Ammon's horn (tissue), 1 donor: ENCODE measurements around the gene NAALADL2.
A peak's percentile ranks its signal among the peaks of the same experiment; 100 is the strongest.

Source experiments
- DNase-seq: peaks from one replicate; pipeline ENCODE4 v3.0.0-alpha.2; 2016; ENCODE audit warnings: low spot score

Gene NAALADL2

DNA sequence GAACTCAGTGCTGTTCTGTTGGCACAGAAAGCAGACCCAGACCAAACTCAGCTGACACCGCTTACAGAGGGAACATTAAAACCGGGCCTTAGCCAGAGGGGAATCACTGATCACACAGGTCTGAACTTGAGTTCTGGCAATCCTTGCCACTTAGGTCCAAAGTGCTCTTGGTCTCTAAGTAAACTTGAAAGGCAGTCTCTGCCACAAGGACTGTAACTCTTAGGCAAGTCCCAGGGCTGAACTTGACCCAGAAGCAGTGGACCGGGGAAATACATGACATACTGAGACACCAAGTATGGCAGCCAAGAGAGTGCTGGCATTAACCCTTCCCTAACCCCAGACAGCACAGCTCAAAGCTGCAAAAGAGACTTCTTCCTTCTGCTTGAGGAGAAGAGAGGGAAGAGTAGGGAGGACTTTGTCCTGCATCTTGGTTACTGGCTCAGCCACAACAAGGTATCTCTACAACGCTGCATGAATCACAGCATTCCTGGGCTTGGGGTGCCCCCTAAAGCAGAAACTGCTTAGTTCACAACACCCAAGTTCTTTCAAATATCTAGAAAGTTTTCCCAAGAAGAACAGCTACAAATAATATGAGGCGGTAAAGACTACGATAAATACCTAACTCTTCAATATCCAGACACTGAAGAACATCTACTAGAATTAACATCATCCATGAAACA, 32.5 kb downstream of the NAALADL2 start:
- DNase-seq, result no peak

DNA sequence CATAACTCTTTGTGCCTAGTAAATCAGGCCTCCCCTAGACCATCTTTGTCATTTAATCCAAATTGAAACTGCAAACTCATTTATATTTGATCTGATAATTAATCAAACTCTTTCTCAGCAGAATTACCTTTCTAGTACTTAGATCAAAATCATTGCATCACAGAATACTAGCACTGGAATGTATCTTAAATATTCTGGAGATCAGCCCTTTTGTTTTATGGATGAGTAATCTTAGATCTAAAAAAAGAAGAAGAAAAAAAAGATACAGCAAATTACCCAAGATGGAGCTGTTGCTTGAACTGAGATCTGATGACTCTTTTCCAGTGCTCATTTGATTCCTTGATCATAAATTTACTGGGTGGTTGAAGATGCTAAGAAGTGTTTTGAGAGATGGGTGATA, 47.9 kb downstream of the NAALADL2 start:
- no peak for DNase-seq

DNA sequence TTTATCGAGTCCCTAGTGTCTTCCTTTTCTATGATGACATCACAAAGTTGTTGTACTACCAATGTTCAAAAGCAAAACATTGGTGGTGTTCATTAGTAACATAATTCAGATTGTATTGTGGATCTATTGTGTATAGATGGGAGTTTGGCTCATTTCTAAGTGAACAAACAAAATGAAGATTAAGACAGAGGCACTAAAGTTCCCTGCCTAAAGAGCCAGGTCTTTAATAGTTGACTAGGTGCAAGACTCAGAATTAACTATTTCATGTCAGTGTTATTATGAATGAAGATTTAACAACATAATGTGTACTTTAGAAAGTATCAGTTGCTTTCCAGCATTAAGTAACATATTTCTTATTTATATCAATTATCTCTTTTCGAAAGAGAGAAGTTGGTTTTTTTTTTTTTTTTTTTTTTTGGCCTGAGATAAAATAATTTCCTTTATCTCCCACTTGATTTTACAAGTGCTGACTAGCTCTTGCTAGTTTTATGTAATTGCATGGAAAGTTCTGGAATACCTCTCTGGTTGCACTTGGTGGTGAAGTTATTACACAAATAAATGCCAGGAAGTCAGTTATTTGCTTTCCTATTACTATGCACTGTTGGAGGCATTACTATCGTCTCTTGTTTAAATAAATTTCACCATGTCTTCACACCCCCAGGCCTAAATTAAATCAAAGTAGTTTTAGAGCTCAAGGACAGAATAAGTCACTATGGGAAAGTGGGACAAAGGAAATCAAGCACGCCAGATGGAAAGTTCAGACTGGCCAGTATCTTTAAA, 48.7 kb downstream of the NAALADL2 start:
- no peak for DNase-seq

DNA sequence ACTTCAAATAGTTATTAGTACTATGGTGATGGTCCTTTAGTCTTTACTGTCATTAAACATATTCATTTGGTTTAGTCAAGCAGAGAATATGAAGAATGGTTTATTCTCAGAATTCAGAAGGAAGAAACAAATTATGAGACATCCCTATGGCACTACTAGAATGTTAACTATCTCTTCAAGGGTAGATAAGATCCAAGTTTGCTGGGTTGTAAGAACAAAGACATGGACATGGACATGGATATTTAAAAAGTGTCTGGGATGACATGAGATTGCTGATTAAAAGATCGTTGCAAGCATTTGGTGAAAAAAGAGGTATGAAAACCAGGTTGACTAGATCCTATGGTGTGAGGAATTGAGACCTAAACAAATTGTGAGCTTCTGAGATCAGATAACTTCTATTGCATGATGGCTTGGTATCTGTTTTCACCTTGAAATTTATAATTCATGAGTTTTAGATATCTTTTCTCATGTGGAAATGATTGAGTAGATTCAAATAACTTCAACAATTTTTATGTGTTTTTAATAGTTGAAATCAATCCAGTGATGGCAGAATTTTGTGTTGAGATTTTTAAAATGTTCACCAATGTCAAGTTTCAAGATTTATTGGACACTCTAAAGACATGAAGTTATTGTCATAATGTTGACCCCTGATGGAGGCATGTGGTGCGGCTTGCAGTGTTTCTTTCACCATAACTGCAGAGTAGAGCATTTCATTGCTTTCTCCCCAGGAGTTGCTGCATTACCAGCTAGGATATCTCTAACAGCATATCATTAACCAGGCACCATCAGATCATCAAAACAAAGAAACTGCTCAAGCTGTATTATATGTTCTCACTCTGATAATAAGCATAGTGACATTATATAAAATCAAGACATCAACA, 72.6 kb downstream of the NAALADL2 start:
- DNase-seq, result no peak

DNA sequence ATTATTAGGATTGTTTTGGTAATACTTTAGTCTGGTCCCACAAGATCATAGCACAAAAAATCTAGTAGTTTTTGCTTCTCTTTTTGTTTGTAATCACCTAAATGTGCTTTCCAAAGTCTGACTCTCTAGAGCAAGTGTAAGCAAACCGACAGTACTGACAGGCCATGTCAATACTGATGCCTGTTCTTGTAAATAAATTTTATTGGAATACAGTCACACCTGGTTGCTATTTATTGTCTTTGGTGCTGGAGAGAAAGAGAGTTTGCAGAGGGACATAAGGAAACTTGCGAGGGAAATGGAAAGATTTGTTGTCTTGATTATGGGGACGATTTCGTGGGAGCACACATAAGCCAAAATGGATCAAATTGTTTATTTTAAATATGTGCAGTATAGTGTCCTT, 77.5 kb downstream of the NAALADL2 start:
- DNase-seq, result no peak

DNA sequence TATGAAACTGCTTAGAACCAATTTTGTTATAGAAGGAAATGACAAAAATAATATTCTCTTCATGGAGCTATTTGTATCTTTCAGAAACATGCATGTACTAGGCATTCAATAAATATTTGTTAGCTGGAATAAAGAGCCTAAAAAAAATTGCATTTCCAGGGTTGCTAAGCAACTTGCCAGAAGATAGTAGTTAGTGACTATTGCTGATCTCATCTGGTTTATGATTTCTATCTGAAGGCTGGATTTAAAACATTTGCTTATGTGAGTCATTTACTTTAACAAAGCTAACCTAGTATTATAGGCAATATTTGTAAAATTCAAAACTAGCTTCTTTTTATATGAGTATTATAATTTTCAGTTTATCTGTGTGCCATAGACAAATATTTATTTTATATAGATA, 78.3 kb downstream of the NAALADL2 start:
- DNase-seq, result peak; percentile 4

DNA sequence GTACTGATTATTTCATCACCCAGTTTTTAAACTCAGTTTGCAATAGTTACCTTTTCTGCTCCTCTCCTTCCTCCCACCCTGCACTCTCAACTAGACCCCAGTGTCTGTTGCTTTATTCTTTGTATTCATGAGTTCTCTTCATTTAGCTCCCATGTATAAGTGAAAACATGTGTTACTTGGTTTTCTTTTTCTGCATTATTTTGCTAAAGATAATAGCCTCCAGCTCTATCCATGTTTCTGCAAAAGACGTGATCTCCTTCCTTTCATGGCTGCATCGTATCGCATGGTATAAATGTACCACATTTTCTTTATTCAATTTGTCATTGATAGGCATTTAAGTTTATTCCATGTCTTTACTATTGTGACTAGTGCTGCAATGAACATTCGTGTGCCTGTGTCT, 79.0 kb downstream of the NAALADL2 start:
- DNase-seq, result no peak

DNA sequence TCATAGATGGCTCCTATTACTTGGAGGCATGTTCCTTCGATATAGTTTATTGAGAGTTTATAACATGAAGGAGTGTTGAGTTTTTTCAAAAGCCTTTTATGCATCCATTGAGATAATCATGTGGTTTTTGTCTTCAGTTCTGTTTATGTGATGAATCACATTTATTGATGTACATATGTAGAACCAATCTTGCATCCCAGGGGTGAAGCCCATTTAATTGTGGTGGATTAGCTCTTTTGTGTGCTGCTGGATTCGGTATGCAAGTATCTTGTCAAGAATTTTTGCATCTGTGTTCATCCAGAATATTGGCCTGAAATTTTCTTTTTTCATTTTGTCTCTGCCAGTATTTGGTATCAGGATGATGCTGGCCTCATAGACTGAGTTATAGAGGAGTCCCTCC, 81.0 kb downstream of the NAALADL2 start:
- no peak for DNase-seq

DNA sequence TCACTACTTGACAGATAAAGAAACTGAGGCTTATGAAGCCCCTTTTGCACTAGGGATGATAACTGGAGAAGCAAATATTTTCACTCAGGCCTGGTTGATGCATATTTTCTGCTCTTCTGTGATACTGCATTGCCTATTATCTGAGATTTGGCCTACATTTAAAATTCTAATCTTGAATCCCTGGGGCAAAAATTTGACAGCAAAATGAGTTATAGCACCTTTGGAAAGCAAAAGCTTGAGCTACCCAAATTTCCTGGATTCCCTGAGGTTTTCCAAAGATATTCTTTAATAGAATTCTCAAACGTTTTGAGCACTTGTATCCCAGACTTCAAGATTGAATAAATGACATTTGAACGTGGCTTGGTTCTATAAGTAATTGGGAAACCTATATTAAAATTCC, 86.1 kb downstream of the NAALADL2 start:
- no peak for DNase-seq

DNA sequence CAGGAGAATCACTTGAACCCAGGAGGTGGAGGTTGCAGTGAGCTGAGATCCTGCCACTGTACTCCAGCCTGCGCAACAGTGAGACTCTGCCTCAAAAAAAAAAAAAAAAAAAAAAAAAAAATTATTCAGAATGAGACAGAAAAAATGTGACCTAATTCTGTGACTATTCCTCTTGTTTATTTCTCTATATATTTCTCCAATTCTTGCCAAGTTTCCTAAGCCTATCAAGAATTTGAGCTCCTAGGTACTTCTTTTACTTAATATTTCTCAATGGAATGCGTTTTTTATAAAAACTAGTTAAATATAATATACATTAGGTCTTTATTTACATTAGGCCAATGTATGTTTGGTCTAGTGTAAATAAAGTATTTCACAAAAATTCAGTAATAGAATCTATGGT, 86.8 kb downstream of the NAALADL2 start:
- DNase-seq, result no peak

DNA sequence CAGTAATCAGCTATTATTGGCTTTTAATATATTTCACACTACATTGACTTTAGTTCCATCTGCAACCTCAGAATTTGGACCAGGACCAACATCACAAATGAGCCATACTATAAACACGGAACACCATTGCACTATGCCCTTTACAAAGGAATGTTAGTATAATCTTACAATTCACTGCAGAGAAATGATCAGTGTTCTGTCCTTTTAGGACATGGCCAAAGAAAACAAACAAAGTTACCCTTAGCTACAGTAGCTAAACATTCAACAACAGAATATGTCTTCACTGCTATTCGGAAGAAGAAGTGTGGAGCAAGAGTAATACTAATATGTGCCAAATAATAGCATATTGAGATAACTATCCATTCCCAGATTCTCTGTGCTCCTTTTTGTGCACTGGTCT, 90.4 kb downstream of the NAALADL2 start:
- no peak for DNase-seq

DNA sequence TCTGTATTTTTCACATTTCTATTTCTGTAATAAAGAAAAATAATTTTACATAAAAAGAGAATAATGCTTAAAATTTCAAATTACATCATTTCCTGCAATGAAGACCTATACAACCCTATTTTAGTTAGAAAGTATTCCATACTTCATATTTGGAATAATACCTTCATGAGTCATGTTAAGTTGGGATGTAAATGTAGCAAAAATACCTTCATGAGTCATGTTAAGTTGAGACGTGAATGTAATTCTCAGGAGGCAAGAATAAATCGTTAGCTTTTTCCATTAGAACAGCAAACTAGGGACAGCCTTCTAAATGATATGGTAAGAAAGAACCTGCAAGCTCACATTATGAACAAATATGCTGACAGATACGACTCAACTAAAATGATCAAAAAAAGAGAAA, 91.9 kb downstream of the NAALADL2 start:
- DNase-seq, result no peak

DNA sequence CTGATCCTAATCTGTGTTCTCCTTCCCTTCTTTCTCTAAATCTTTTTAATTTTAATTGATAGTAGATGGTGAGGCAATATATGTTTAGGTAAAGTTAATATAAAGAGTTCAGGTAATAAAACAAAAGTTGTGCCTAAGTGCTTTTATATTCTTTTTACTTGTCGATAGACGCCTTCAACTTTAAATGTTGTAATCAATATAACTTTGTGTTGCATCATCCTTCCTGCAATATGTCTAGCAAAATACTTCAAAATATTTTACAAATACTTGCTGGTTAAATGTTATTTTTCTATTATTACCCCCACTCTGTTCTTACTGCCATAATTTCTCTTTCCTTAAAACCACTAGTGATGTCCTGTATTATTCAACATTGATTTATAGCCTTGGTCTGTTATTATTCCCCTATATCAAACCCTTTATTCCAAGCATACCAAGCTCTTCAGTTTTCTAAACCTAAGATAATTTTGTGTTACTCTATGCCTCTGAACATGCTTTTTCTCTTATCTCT, 92.4 kb downstream of the NAALADL2 start:
- DNase-seq, result no peak

DNA sequence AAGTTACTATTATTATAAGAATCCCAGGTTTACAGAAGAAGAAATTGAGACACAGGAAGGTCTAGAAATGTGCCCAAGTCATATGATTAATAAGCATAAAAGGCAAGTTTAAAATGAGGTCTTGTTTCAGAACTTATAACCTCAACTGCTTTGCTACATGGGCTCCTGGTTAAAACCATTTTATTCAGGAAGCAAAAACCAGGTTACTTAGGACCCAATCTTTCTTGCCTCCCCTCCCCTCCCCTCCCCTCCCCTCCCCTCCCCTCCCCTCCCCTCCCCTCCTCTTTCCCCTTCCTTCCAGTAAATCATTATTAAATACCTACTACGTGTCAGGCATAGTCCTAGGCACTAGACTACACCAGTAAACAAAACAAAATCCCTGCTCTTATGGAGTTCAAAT, 93.9 kb downstream of the NAALADL2 start:
- no peak for DNase-seq

DNA sequence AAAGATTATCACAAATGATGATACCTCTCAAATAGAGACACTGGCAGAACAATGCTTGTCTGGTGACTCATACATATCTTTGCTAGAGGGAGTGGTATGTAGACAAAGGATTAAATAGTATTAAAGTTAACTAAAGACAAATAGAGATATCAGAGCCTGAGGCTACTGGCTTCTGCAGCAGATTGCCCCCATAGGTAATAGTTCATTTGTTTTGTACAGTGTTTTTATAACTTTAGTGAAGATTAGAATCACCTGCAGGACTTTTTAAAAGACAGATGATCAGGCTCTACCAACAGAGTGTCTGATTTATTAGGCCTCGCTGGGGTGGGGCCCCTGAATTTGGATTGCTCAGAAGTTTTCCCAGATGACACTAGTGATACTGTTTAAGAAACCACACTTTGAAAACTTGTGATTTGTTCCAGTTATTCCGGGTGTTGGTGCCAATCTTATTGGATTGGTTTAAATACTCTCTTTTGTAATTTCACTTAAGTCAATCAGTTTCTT, 96.4 kb downstream of the NAALADL2 start:
- DNase-seq, result no peak

DNA sequence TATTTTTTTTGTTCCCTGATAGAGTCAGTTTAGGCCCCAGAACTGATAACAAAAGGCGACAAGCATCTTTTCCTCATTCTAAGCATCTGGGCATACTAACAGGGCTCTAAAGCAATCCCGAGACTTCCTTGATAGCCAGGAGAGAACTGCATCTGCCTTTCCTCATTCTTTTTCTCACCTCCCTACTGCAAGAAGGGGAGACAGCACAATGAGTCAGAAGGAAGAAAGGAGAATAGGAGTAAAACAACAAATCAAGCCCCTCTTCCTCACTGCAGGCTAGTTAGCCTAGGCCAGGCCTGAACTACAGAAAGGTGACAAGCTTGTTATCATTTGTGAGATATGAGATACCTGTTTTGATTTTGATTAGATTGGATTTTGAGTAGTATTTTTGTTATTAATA, 97.9 kb downstream of the NAALADL2 start:
- no peak for DNase-seq

DNA sequence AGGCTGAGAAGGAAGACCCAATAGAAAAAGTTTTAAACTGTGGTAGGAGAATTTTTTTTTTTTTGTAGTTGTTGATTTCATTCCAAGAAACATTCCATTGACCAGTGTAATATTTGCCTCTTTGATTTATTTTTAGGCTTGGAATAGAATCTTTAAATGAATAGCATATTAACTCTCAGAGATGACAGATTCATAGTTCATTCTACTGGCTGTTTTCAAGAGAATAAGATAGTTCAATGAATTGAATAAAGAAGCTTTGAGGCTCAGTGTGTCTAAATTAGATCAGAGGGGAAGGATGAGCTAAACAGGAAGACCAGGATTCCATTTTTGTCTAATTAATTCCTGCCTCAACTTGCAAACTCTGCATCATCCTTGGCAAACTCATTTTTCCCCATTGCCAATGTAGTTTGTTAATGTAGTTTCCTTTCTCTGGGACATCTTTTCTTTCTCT, 98.4 kb downstream of the NAALADL2 start:
- DNase-seq, result no peak

DNA sequence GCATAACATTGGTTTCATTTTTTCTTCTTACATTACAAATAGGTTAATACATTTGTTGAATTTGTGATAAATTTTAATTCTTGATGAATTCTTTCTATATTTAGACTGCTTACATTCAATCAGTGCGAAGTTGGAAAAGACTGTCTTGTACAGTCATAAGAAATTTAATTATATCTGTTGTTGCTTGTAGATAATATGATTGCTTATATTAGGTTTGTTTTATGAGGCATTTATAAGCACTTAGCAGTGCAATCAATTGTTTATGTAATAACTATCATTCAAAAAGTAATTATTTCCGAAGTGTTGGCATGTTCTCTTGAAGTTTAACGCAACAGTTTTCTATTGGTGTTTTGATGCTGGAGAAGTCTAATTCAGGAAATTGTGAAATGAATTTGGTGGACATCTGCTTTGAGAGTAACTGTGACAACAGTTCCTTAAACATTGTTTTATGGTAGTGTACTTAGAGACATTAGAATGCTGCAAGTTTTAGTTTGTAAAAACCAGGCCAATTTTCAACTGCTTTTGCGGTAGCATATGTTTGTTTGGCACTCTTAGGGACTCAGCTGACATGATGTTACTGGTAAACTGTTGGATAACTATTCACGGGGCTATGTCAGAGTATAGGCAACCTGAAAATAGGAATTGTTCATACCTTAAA, 99.7 kb downstream of the NAALADL2 start:
- DNase-seq, result peak; percentile 2

DNA sequence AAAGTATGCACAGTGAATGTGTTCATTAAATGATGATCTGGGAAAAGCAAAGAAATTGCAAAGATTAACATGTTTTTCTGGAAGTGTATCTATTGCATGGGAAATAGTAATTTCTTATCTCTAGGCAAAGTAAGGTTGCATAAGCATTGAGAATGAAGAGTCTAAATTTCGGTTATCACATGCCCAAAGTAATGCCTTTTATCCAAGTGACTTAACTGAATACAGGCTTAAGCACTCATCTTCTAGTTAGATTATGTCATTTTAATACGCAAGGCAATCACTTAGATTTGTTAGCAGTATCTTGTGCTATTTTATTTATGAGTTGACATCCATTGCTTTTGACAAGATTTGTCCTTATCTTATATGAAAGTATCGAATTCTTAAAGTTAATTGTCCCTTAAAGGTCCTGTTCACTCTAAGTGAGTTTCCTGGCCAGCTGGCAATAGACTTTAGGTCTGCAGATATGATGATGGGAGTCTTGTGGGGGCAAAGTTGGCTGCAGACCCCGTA, 100.5 kb downstream of the NAALADL2 start:
- no peak for DNase-seq

DNA sequence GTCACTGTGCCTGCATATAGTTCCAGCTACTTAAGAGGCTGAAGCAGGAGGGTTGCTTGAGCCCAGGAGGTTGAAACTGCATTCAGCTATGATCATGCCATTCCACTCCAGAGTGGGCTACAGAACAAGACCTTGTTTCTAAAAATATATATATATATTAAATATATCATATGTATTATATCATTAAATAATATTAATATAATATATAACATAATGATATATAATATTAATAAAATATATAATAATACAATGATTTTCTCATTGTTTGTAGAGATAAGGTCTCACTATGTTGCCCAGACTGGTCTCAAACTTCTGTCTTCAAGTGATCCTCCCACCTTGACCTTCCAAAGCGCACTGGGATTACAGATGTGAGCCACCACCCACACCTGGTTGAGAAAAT, 101.8 kb downstream of the NAALADL2 start:
- no peak for DNase-seq

DNA sequence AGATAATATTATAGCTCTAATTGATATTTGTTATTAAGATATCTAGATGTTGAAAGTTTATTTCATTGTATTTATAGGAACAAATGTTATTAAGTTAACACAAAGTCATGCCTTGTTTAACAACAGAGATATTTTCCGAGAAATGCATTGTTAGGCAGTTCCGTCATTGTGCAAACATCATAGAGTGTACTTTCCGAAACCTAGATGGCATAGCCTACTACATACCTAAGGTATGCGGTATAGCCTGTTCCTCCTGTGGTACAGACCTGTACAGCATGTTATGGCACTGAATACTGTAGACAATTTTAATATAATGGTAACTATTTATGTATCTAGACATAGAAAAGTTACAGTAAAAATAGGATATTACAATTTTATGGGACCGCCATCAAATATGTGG, 114.3 kb downstream of the NAALADL2 start:
- DNase-seq, result no peak

DNA sequence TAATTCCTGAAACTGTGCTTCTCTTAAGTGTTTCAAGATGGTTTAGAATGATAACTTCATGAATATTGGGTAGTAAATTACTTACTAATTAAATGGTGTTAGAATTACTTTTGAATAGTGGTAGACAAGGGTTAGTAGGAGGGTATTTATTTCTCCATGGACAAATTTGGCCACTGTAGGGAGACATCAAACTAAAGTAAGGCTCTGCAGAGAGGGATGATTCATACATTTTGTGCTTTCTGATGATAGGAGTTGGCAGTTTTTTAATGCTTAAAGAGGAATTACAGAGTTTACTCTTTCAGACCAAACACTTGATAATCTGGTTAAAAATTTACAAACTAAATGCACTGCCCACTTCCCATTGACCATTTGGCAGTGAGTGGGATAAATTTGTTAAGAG, 127.6 kb downstream of the NAALADL2 start:
- no peak for DNase-seq
